Subcutaneous adipose tissue (tissue), 4 donors: ENCODE results near the gene FAM171A1. TPM values are rescaled to one million over a fixed set of nuclear protein-coding genes. Genes with fewer than 3 reads are reported as not detected.

ENCODE experiments used
- CTCF ChIP-seq: fragments of 450-650 bp; IDR thresholded peaks from one replicate; pipeline ENCODE4 v1.5.1; 2016; ENCODE audit warnings: low read depth, mild to moderate bottlenecking, control low read depth, antibody characterized with exemption, moderate library complexity
- total RNA-seq, 4 donors: library from RNA; depleted of rRNA; stranded (reverse); fragments of >200 nt; gene quantifications; one replicate each; pipeline ENCODE4 v1.1.0, GENCODE V29; 2016

The FAM171A1 gene
- total RNA-seq, 4 donors from 2014 or later: 9.2 to 23.6 (median 12.2) TPM

DNA sequence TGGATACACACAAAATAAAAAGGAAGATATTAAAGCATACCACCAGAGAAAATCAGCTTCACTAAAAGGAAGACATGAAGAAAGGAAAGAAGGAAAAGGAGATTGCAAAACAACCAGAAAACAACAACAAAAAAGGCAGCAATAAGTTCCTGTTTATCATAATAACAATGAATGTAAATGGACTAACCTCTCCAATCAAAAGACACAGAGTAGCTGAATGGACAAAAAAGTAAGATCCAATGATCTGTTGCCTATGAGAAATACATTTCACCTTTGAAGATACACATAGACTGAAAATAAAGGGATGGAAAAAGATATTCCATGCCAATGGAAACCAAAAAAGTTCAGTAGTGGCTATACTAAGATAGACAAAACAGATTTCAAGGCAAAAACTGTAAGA is 30.3 kb upstream of the FAM171A1 start:
- no peak for TF ChIP-seq CTCF

DNA sequence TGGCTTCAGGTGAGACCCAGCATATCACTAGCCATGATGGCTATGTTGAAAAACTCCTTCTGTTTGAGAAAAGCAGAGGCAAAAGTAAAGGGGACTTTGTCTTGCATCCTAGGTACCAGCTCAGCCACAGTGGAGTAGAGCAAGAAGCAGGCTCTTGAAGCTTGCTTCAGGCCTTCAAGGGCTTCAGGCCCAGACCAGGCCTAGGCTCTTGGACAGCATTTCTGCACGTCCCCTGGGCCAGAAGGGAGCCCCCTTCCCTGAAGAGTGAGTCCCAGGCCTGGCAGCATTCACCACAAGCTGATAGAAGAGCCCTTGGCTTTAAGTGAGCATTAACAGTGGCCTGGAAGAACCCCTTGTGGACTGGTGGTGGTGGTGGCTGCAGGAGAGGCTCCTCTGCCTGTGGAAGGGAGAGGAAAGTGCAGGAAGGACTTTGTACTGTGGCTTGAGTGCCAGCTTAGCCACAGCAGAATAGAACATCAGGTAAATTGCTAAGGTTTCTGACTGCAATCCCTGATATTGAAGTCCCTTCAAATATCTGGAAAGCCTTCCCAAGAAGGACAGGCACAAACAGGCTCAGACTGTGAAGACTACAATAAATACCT is 28.1 kb upstream of the FAM171A1 start:
- TF ChIP-seq CTCF: no peak

- no peak for TF ChIP-seq CTCF
Measured at GRCh38 chr10:15395935-15396334, 24.8 kb upstream of the FAM171A1 start.

DNA sequence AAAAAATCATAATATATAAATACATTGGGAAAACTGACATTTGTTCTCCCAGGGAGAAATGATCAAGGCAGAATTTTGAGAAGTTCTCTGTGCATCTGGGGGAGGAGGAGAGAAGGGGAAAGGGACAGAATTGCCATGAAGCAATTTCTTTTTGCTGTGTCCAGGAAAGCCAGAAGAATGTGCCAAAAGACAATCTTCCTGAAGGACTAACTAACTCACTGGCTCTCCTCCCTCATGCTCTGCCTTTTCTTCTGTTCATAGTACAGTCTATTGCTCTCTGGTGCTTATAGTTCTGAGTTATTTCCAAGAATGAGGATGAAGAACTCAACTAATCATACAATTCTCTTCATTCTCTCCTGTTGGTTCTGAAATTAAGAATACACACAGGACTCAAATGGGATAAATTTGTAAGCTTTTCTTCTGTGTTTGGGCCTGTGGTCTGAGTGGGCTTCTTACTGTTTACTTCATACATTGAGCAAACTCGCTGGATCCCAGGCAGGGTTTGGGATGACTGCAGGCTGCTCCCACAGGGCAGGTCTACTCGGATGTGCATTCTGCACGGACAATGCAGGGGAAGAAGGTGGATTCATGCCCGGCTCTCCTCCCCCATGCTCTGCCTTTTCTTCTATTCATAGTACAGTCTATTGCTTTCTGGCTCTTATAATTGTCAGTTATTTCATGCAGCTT is 22.2 kb upstream of the FAM171A1 start:
- TF ChIP-seq CTCF: no peak

DNA sequence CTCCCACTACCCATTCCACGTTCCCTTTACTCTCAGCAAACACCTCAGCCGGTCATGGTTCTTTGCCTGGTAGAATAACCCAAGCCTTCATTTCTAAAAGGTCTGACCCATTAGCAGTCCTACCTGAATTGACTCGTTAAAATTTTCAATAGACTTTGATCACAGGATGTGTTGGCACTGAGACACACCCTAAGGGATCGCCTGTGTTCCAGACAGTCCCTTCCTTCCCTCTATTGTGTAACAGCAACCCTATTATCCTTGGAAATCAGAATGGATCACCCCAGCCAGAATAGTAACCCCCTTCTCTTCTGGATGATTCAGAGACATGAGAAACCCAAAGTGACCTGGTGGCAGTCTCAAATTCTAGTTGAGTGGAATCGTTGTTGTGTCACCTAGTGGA is 20.4 kb upstream of the FAM171A1 start:
- TF ChIP-seq CTCF: no peak

- no peak for TF ChIP-seq CTCF
Measured at GRCh38 chr10:15387021-15387420, 15.9 kb upstream of the FAM171A1 start.

DNA sequence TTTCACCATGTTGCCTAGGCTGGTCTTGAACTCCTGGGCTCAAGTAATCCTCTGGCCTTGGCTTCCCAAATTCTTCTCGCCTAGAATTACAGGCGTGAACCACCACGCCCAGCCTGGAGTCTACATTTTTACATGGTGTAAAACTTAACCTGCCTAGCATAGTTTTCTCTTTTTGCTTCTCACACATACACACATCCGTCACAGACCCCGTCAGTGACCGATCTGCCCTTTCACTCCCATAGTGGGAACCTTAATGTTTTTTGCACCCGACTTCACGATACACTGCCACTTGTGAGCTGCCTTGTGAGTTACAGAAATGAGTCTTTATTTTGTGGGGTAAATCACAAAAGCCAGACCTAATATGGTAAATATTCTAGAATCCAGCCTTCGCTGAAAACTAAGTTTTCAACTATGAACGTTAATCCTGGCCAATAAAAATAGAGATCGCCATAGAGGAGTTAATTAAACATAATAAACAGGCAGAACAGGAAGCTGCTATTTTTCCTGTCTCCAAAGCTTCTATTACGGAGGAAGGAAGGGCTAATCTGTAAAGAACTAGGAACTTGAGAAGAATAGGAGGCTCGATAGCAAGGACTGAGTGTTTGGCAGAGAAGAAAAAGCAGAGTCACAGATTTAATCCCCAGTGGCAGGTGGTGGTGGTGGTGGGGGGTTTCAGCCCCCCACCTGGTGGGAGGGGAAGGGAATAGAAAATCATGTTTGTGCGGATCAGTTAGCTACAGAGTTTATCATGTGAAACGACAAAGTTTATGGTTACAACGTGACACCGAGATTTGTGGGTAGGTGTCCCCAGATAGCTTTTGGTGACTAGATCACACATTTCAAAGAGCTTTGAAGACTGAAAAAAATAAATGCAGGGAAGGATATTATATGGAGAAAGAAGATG is 14.7 kb upstream of the FAM171A1 start:
- no peak for TF ChIP-seq CTCF
